Smooth muscle cell (in vitro differentiated cells): ENCODE results near the gene SELENOT. TPM values are rescaled to one million over a fixed set of nuclear protein-coding genes. Genes with fewer than 3 reads are reported as not detected.
"Not testable (repeated sequence)": the region's sequence is repeated elsewhere in the genome, so short reads cannot be mapped to it uniquely, and the experiment has no call there.

Source experiments
- DNase-seq: peaks from one replicate; lab custom pipeline; 2025; ENCODE audit not compliant: unreplicated experiment; lab: John Stamatoyannopoulos, UW
- H2AFZ ChIP-seq: fragments of 200-600 bp; sonication (generic); 2 replicates; pipeline ENCODE4 v1.6.0; 2016; ENCODE audit warnings: antibody characterized with exemption, low read depth, mild to moderate bottlenecking
- H3F3A ChIP-seq: fragments of 200-600 bp; sonication (generic); 2 replicates; pipeline ENCODE4 v1.6.0; 2017; ENCODE audit warnings: antibody characterized with exemption, low read depth
- H3K27ac ChIP-seq: fragments of 200-600 bp; sonication (generic); 2 replicates; pipeline ENCODE4 v1.5.1; 2016; ENCODE audit warnings: low read depth, mild to moderate bottlenecking
- H3K27me3 ChIP-seq: fragments of 200-600 bp; sonication (generic); 2 replicates; pipeline ENCODE4 v1.6.1; 2016; ENCODE audit warnings: low read depth, mild to moderate bottlenecking
- H3K36me3 ChIP-seq: fragments of 200-600 bp; sonication (generic); 2 replicates; pipeline ENCODE4 v1.5.1; 2016; ENCODE audit warnings: low read depth
- H3K4me1 ChIP-seq: fragments of 200-600 bp; sonication (generic); 2 replicates; pipeline ENCODE4 v1.5.1; 2016; ENCODE audit warnings: low read depth
- H3K4me2 ChIP-seq: fragments of 200-600 bp; sonication (generic); 2 replicates; pipeline ENCODE4 v1.6.0; 2016; ENCODE audit warnings: mild to moderate bottlenecking
- H3K4me3 ChIP-seq: fragments of 200-600 bp; sonication (generic); 2 replicates; pipeline ENCODE4 v1.5.1; 2016; ENCODE audit warnings: mild to moderate bottlenecking
- H3K79me2 ChIP-seq: fragments of 200-600 bp; sonication (generic); 2 replicates; pipeline ENCODE4 v1.6.0; 2016; ENCODE audit warnings: low read depth, mild to moderate bottlenecking
- H3K9ac ChIP-seq: fragments of 200-600 bp; sonication (generic); 2 replicates; pipeline ENCODE4 v1.6.0; 2016; ENCODE audit warnings: low read depth
- H3K9me3 ChIP-seq: fragments of 200-600 bp; sonication (generic); replicated peaks from 2 replicates; pipeline ENCODE4 v1.5.1; 2016; ENCODE audit warnings: low read depth
- H4K20me1 ChIP-seq: fragments of 200-600 bp; sonication (generic); 2 replicates; pipeline ENCODE4 v1.6.0; 2016; ENCODE audit warnings: low read depth
- CTCF ChIP-seq: fragments of 200-600 bp; sonication (generic); IDR thresholded peaks from 2 replicates; pipeline ENCODE4 v1.5.1; 2017; ENCODE audit warnings: borderline replicate concordance, mild to moderate bottlenecking, antibody characterized with exemption; ENCODE audit not compliant: insufficient read depth, poor library complexity, severe bottlenecking
- WGBS: methylation state at CpG from one replicate; pipeline ENCODE4 v1.1.7; 2016; ENCODE audit warnings: low lambda C conversion rate; 5-methylcytosine and 5-hydroxymethylcytosine counted together
- polyA plus RNA-seq: library from polyadenylated mRNA; unstranded; fragments of >200 nt; fragmentation: Nextera tagmentation; extraction: Ambion mirVana; gene quantifications from 2 replicates; pipeline ENCODE4 v1.2.1, GENCODE V29; 2016
- total RNA-seq: library from RNA; depleted of rRNA; stranded (reverse); fragments of >200 nt; gene quantifications from 2 replicates; pipeline ENCODE4 v1.2.3, GENCODE V29; 2014

Gene SELENOT
- total and polyA plus RNA-seq, 2 experiments from 2014 or later: 92.5 to 128 TPM

GRCh38 chr3:150612494-150612893, 9.4 kb downstream of the SELENOT start:
- 89% methylated on average over 1 of the region's 1 CpG for WGBS
- peaks cover 81% of the 10 kb centered on the region for H3K79me2 ChIP-seq

GRCh38 chr3:150613034-150613433, 9.9 kb downstream of the SELENOT start:
- DNase-seq: no peak
- no peaks in the 10 kb centered on the region for H3F3A ChIP-seq
- no peaks in the 10 kb centered on the region for H3K36me3 ChIP-seq
- no peak overlapping the region for H2AFZ ChIP-seq
- TF ChIP-seq CTCF: no peak
- H3K4me2 ChIP-seq: no peak overlapping the region
- peaks cover 81% of the 10 kb centered on the region for H3K79me2 ChIP-seq
- WGBS: 98% methylated on average over 2 of the region's 2 CpGs
- no peaks in the 10 kb centered on the region for H3K9me3 ChIP-seq
- no peaks in the 10 kb centered on the region for H3K27me3 ChIP-seq
- no peak overlapping the region for H3K4me3 ChIP-seq
- no peak overlapping the region for H3K27ac ChIP-seq
- H4K20me1 ChIP-seq: peaks cover 75% of the 10 kb centered on the region
- H3K4me1 ChIP-seq: peaks cover 5% of the 10 kb centered on the region
- H3K9ac ChIP-seq: no peak overlapping the region

More at GRCh38 chr3:150612494-150612893, 9.4 kb downstream of the SELENOT start:
- Histone ChIP-seq H3K4me1 (peaks cover 11% of the 10 kb centered on the region), H3K27me3 (no peaks in the 10 kb centered on the region), H4K20me1 (peaks cover 75% of the 10 kb centered on the region), H3K9ac (no peak overlapping the region), H2AFZ (no peak overlapping the region), H3K9me3 (no peaks in the 10 kb centered on the region), H3K36me3 (no peaks in the 10 kb centered on the region), H3K4me2 (no peak overlapping the region), H3F3A (no peaks in the 10 kb centered on the region), H3K4me3 (no peak overlapping the region), H3K27ac (no peak overlapping the region)
- TF ChIP-seq CTCF: no peak
- no peak for DNase-seq

- H3K27ac ChIP-seq: no peak overlapping the region
- H3K9ac ChIP-seq: no peak overlapping the region
- no peak overlapping the region for H2AFZ ChIP-seq
- WGBS: 95% methylated on average over 2 of the region's 2 CpGs
- no peak for TF ChIP-seq CTCF
- H3K36me3 ChIP-seq: no peaks in the 10 kb centered on the region
- H3K79me2 ChIP-seq: peaks cover 81% of the 10 kb centered on the region
- H4K20me1 ChIP-seq: peaks cover 75% of the 10 kb centered on the region
- H3K27me3 ChIP-seq: no peaks in the 10 kb centered on the region
- no peaks in the 10 kb centered on the region for H3K9me3 ChIP-seq
- H3K4me3 ChIP-seq: no peak overlapping the region
- DNase-seq: no peak
- no peak overlapping the region for H3K4me2 ChIP-seq
- H3K4me1 ChIP-seq: no peaks in the 10 kb centered on the region
- H3F3A ChIP-seq: no peaks in the 10 kb centered on the region
These were observed 10.8 kb downstream of the SELENOT start for GRCh38 chr3:150613709-150614480.

GRCh38 chr3:150620002-150620689, 17.0 kb downstream of the SELENOT start:
- H3K27ac ChIP-seq: no peak overlapping the region
- H3K79me2 ChIP-seq: peaks cover 61% of the 10 kb centered on the region
- no peaks in the 10 kb centered on the region for H3F3A ChIP-seq
- H3K4me3 ChIP-seq: no peak overlapping the region
- H3K4me2 ChIP-seq: no peak overlapping the region
- H3K4me1 ChIP-seq: no peaks in the 10 kb centered on the region
- no peaks in the 10 kb centered on the region for H3K27me3 ChIP-seq
- TF ChIP-seq CTCF: no peak
- H3K9me3 ChIP-seq: no peaks in the 10 kb centered on the region
- no peak overlapping the region for H2AFZ ChIP-seq
- H3K36me3 ChIP-seq: no peaks in the 10 kb centered on the region
- no peak overlapping the region for H3K9ac ChIP-seq
- H4K20me1 ChIP-seq: peaks cover 76% of the 10 kb centered on the region
- no peak for DNase-seq
- WGBS: 96% methylated on average over 7 of the region's 7 CpGs

- not testable (repeated sequence) for DNase-seq, H3K27me3 ChIP-seq, H3K9ac ChIP-seq, H3K4me2 ChIP-seq, H3K27ac ChIP-seq, H3K4me1 ChIP-seq, H3K9me3 ChIP-seq, H2AFZ ChIP-seq, H3F3A ChIP-seq, H3K4me3 ChIP-seq
- H3K79me2 ChIP-seq: peaks cover 46% of the 10 kb centered on the region
- peaks cover 63% of the 10 kb centered on the region for H4K20me1 ChIP-seq
- peaks cover 11% of the 10 kb centered on the region for H3K36me3 ChIP-seq
These were observed 19.8 kb downstream of the SELENOT start for GRCh38 chr3:150622955-150623354.
